K562 (cell line): ENCODE measurements around the gene SNW1.

Experiments used
- TF ChIP-seq, protein P1 (sequence below), 2 experiments: fragments of 450-650 bp; IDR thresholded peaks; 2 replicates each; pipeline ENCODE4 v1.6.1; 2016
- TF ChIP-seq, protein P2 (sequence below), 3 experiments: IDR thresholded peaks in 2 of 3; conservative IDR thresholded peaks in 1 of 3; 2 replicates each; pipeline ENCODE4 v1.5.1; 2011 to 2012; ENCODE audit warnings: low read length in 3 of 3, mild to moderate bottlenecking in 3 of 3, control low read depth in 2 of 3, improper control_type of control experiment in 1 of 3, inconsistent platforms in 1 of 3, low read depth in 1 of 3, mixed read lengths in 1 of 3, moderate library complexity in 1 of 3; ENCODE audit not compliant: insufficient read depth in 2 of 3
- TF ChIP-seq, protein P3 (sequence below): fragments of 200-600 bp; sonication (generic); IDR thresholded peaks from one replicate; pipeline ENCODE4 v1.6.1; 2012; ENCODE audit warnings: mild to moderate bottlenecking, low read depth, low read length, inconsistent platforms

DNA sequence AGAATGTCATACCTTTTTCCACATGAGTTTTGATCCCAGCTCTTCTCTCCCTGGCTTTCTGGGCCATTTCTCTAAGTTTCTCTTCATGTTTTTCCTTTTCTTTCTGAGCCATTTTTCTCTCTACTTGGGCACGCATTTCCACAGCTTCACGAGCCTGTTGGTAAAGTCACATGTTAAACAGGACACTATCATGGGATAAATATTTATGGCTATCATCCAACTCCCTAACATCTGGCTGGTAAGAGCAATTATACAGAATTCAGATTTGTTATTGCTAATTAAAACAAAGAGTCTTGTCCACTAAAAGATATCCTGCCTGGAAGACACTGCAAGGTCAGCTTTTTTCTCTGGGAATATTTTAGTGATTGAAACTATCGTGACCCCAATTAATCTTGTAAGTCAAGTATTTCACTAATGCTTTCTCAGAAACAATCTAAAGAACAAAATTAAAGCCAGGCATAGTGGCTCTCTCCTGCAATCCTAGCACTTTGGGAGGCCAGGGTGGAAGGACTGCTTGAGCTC, 29.9 kb downstream of the SNW1 start:
- TF ChIP-seq, protein P1, sequence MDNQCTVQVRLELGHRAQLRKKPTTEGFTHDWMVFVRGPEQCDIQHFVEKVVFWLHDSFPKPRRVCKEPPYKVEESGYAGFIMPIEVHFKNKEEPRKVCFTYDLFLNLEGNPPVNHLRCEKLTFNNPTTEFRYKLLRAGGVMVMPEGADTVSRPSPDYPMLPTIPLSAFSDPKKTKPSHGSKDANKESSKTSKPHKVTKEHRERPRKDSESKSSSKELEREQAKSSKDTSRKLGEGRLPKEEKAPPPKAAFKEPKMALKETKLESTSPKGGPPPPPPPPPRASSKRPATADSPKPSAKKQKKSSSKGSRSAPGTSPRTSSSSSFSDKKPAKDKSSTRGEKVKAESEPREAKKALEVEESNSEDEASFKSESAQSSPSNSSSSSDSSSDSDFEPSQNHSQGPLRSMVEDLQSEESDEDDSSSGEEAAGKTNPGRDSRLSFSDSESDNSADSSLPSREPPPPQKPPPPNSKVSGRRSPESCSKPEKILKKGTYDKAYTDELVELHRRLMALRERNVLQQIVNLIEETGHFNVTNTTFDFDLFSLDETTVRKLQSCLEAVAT (IDR thresholded peaks at IDR 0.05): no peak
- TF ChIP-seq, protein P2, sequence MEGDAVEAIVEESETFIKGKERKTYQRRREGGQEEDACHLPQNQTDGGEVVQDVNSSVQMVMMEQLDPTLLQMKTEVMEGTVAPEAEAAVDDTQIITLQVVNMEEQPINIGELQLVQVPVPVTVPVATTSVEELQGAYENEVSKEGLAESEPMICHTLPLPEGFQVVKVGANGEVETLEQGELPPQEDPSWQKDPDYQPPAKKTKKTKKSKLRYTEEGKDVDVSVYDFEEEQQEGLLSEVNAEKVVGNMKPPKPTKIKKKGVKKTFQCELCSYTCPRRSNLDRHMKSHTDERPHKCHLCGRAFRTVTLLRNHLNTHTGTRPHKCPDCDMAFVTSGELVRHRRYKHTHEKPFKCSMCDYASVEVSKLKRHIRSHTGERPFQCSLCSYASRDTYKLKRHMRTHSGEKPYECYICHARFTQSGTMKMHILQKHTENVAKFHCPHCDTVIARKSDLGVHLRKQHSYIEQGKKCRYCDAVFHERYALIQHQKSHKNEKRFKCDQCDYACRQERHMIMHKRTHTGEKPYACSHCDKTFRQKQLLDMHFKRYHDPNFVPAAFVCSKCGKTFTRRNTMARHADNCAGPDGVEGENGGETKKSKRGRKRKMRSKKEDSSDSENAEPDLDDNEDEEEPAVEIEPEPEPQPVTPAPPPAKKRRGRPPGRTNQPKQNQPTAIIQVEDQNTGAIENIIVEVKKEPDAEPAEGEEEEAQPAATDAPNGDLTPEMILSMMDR (IDR thresholded peaks at IDR 0.05 in 2 of 3, conservative IDR thresholded peaks at IDR 0.05 in 1 of 3; ENCODE audit: insufficient read depth in 2 of 3, low read depth in 1 of 3, low read length in 3 of 3): no peak
- TF ChIP-seq, protein P3, sequence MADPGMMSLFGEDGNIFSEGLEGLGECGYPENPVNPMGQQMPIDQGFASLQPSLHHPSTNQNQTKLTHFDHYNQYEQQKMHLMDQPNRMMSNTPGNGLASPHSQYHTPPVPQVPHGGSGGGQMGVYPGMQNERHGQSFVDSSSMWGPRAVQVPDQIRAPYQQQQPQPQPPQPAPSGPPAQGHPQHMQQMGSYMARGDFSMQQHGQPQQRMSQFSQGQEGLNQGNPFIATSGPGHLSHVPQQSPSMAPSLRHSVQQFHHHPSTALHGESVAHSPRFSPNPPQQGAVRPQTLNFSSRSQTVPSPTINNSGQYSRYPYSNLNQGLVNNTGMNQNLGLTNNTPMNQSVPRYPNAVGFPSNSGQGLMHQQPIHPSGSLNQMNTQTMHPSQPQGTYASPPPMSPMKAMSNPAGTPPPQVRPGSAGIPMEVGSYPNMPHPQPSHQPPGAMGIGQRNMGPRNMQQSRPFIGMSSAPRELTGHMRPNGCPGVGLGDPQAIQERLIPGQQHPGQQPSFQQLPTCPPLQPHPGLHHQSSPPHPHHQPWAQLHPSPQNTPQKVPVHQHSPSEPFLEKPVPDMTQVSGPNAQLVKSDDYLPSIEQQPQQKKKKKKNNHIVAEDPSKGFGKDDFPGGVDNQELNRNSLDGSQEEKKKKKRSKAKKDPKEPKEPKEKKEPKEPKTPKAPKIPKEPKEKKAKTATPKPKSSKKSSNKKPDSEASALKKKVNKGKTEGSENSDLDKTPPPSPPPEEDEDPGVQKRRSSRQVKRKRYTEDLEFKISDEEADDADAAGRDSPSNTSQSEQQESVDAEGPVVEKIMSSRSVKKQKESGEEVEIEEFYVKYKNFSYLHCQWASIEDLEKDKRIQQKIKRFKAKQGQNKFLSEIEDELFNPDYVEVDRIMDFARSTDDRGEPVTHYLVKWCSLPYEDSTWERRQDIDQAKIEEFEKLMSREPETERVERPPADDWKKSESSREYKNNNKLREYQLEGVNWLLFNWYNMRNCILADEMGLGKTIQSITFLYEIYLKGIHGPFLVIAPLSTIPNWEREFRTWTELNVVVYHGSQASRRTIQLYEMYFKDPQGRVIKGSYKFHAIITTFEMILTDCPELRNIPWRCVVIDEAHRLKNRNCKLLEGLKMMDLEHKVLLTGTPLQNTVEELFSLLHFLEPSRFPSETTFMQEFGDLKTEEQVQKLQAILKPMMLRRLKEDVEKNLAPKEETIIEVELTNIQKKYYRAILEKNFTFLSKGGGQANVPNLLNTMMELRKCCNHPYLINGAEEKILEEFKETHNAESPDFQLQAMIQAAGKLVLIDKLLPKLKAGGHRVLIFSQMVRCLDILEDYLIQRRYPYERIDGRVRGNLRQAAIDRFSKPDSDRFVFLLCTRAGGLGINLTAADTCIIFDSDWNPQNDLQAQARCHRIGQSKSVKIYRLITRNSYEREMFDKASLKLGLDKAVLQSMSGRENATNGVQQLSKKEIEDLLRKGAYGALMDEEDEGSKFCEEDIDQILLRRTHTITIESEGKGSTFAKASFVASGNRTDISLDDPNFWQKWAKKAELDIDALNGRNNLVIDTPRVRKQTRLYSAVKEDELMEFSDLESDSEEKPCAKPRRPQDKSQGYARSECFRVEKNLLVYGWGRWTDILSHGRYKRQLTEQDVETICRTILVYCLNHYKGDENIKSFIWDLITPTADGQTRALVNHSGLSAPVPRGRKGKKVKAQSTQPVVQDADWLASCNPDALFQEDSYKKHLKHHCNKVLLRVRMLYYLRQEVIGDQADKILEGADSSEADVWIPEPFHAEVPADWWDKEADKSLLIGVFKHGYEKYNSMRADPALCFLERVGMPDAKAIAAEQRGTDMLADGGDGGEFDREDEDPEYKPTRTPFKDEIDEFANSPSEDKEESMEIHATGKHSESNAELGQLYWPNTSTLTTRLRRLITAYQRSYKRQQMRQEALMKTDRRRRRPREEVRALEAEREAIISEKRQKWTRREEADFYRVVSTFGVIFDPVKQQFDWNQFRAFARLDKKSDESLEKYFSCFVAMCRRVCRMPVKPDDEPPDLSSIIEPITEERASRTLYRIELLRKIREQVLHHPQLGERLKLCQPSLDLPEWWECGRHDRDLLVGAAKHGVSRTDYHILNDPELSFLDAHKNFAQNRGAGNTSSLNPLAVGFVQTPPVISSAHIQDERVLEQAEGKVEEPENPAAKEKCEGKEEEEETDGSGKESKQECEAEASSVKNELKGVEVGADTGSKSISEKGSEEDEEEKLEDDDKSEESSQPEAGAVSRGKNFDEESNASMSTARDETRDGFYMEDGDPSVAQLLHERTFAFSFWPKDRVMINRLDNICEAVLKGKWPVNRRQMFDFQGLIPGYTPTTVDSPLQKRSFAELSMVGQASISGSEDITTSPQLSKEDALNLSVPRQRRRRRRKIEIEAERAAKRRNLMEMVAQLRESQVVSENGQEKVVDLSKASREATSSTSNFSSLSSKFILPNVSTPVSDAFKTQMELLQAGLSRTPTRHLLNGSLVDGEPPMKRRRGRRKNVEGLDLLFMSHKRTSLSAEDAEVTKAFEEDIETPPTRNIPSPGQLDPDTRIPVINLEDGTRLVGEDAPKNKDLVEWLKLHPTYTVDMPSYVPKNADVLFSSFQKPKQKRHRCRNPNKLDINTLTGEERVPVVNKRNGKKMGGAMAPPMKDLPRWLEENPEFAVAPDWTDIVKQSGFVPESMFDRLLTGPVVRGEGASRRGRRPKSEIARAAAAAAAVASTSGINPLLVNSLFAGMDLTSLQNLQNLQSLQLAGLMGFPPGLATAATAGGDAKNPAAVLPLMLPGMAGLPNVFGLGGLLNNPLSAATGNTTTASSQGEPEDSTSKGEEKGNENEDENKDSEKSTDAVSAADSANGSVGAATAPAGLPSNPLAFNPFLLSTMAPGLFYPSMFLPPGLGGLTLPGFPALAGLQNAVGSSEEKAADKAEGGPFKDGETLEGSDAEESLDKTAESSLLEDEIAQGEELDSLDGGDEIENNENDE: no peak
